K562 (cell line): ENCODE results near the gene CCDC7. TPM values are rescaled to one million over a fixed set of nuclear protein-coding genes. Genes with fewer than 3 reads are reported as not detected.

Experiments used
- ATAC-seq: fragments of 200-7000 bp; cut with Tn5 transposase; 3 replicates; pipeline ENCODE4 v1.9.1; 2020; ENCODE audit warnings: moderate library complexity
- BruUV-seq: library from RNA; stranded (reverse); fragments of 400-500 nt; replicated peaks from 2 replicates; lab custom pipeline; 2021; lab: Mats Ljungman, UMichigan
- CTCF ChIA-PET: fragments of 300-600 bp; formaldehyde crosslinking; extraction: SDS; loops from one replicate; lab custom pipeline; 2021; ENCODE audit warnings: low intra/inter-chr PET ratio; lab: Yijun Ruan, JAX
- POLR2A ChIA-PET: fragments of 300-600, 350-650 bp; sonication (Branson Sonifier 250); formaldehyde crosslinking; extraction: SDS; loops from one replicate; lab custom pipeline; 2021; ENCODE audit warnings: antibody characterized with exemption, inconsistent platforms; lab: Yijun Ruan, JAX
- DNase-seq, 4 experiments: peaks; one replicate each; pipeline versions ENCODE4 v3.0.0 to v3.0.0-alpha.2; 2011 to 2018; ENCODE audit warnings: low spot score in 3 of 4, mixed read lengths in 3 of 4; ENCODE audit errors: extremely low read depth in 1 of 4
- FAIRE-seq: peaks from 2 replicates; lab custom pipeline; 2011; peaks lifted over from hg19 to GRCh38; lab: Jason Lieb, UNC
- H2AFZ ChIP-seq: 2 replicates; pipeline ENCODE4 v1.6.0; 2011; ENCODE audit warnings: low read depth, low read length, control low read depth, inconsistent platforms
- H3K27ac ChIP-seq: fragments of 200-600 bp; 3 replicates; pipeline ENCODE4 v1.8.0; 2011; ENCODE audit warnings: low read depth, mild to moderate bottlenecking, control low read depth, inconsistent platforms, low read length, moderate library complexity, mixed read lengths; ENCODE audit errors: extremely low read depth
- H3K27me3 ChIP-seq, 2 experiments: fragments of 300-600 bp in 1 of 2; 2 replicates in 1 of 2; 3 replicates in 1 of 2; pipeline versions ENCODE4 v1.6.0 to v1.8.0; 2011; ENCODE audit warnings: inconsistent platforms in 2 of 2, low read length in 2 of 2, mild to moderate bottlenecking in 1 of 2, mixed read lengths in 1 of 2, moderate library complexity in 1 of 2; ENCODE audit not compliant: control insufficient read depth in 2 of 2, insufficient read depth in 2 of 2
- H3K36me3 ChIP-seq: fragments of 300-600 bp; 3 replicates; pipeline ENCODE4 v1.8.0; 2011; ENCODE audit warnings: mild to moderate bottlenecking, low read length, inconsistent platforms; ENCODE audit not compliant: control insufficient read depth, insufficient read depth
- H3K4me1 ChIP-seq, 2 experiments: fragments of 200-600 bp in 1 of 2; replicated peaks in 1 of 2; 2 replicates in 1 of 2; 3 replicates in 1 of 2; pipeline versions ENCODE4 v1.5.1 to v1.8.0; 2011; ENCODE audit warnings: inconsistent platforms in 2 of 2, low read length in 2 of 2, mild to moderate bottlenecking in 1 of 2, mixed read lengths in 1 of 2, moderate library complexity in 1 of 2; ENCODE audit not compliant: control insufficient read depth in 2 of 2, insufficient read depth in 2 of 2
- H3K4me2 ChIP-seq: 2 replicates; pipeline ENCODE4 v1.6.1; 2011; ENCODE audit warnings: low read length, control low read depth, inconsistent platforms, mixed read lengths; ENCODE audit not compliant: insufficient read depth
- H3K4me3 ChIP-seq: fragments of 200-600 bp; sonication (generic), shearing (Covaris generic); 2 replicates; pipeline ENCODE4 v1.5.1; 2016; ENCODE audit warnings: control low read depth, inconsistent platforms
- H3K79me2 ChIP-seq: fragments of 200-600 bp; 3 replicates; pipeline ENCODE4 v1.8.0; 2011; ENCODE audit warnings: low read length, inconsistent platforms; ENCODE audit not compliant: control insufficient read depth, insufficient read depth
- H3K9ac ChIP-seq, 2 experiments: 2 replicates each; pipeline versions ENCODE4 v1.6.0 to v1.6.1; 2011; ENCODE audit warnings: low read depth in 2 of 2, low read length in 2 of 2, control low read depth in 1 of 2, inconsistent platforms in 1 of 2, mild to moderate bottlenecking in 1 of 2, mixed read lengths in 1 of 2; ENCODE audit not compliant: insufficient read depth in 1 of 2
- H3K9me1 ChIP-seq: one replicate; pipeline ENCODE4 v1.6.0; 2011; ENCODE audit warnings: inconsistent platforms, mild to moderate bottlenecking, low read length, moderate library complexity; ENCODE audit not compliant: control insufficient read depth, insufficient read depth
- H3K9me3 ChIP-seq: replicated peaks from 2 replicates; pipeline ENCODE4 v1.5.1; 2011; ENCODE audit warnings: low read depth, low read length, inconsistent platforms; ENCODE audit not compliant: control insufficient read depth, insufficient read depth
- H4K20me1 ChIP-seq: replicated peaks from 2 replicates; pipeline ENCODE4 v1.6.1; 2011; ENCODE audit warnings: low read length, inconsistent platforms, mixed read lengths; ENCODE audit not compliant: control insufficient read depth, insufficient read depth
- ARID3B ChIP-seq: fragments of 250-450 bp; sonication (Bioruptor Pico); IDR thresholded peaks from 2 replicates; pipeline ENCODE4 v1.4.0; 2020; ENCODE audit warnings: borderline replicate concordance
- C11orf30 ChIP-seq: fragments of 450-650 bp; IDR thresholded peaks from 2 replicates; pipeline ENCODE4 v1.6.1; 2016; ENCODE audit warnings: low read depth, mild to moderate bottlenecking
- CGGBP1 ChIP-seq: fragments of 250-450 bp; sonication (Bioruptor Pico); IDR thresholded peaks from 2 replicates; pipeline ENCODE4 v1.9.0; 2021; ENCODE audit warnings: mild to moderate bottlenecking
- CREM ChIP-seq: IDR thresholded peaks from 2 replicates; pipeline ENCODE4 v1.6.1; 2014; ENCODE audit warnings: antibody characterized with exemption, low read depth
- HINFP ChIP-seq: fragments of 450-650 bp; conservative IDR thresholded peaks from 2 replicates; pipeline ENCODE4 v1.6.1; 2016; ENCODE audit warnings: missing genetic modification characterization, low read depth, mild to moderate bottlenecking, control low read depth, missing compliant biosample characterization
- SAFB ChIP-seq: fragments of 200-400 bp; formaldehyde crosslinking; IDR thresholded peaks from 2 replicates; pipeline ENCODE4 v1.6.1; 2017; ENCODE audit warnings: low read depth, low read length, borderline replicate concordance
- TCF7 ChIP-seq: sonication (generic); IDR thresholded peaks from 2 replicates; pipeline ENCODE4 v1.6.1; 2016; ENCODE audit warnings: antibody characterized with exemption, borderline replicate concordance
- TFAM ChIP-seq: fragments of 250-450 bp; sonication (Bioruptor Pico); conservative IDR thresholded peaks from 2 replicates; pipeline ENCODE4 v1.5.0; 2021; ENCODE audit warnings: mild to moderate bottlenecking, moderate library complexity
- WGBS: fragments of 100-300 bp; shearing (Covaris generic); methylation state at CpG from one replicate; pipeline ENCODE4 v1.1.6; 2016; ENCODE audit warnings: low coverage, mixed read lengths; ENCODE audit not compliant: insufficient coverage; ENCODE audit errors: missing lambda C conversion rate; 5-methylcytosine and 5-hydroxymethylcytosine counted together
- in situ Hi-C: fragments of 300-500 bp; cut with MboI; formaldehyde crosslinking; loops from 4 replicates; pipeline ENCODE4 v1.15.0; 2018; ENCODE audit warnings: inconsistent platforms, mixed read lengths
- intact Hi-C: fragments of 100-400 bp; cut with micrococcal nuclease; formaldehyde crosslinking; loops from 2 replicates; pipeline ENCODE4 v1.14.2; 2022
- polyA plus RNA-seq, 8 experiments: library from polyadenylated mRNA; depleted of rRNA in 4 of 8; stranded (reverse) in 5 of 8; unstranded in 3 of 8; fragments of >200 nt; fragmentation: Nextera tagmentation in 2 of 8; fragmentation: Illumina TruSeq in 1 of 8; extraction: Ambion mirVana in 2 of 8; extraction: Trizol in 1 of 8; gene quantifications; 2 replicates each; pipeline versions ENCODE4 v1.2.1 to v1.2.3, GENCODE V29; 2011 to 2014; ENCODE audit warnings: inconsistent platforms in 1 of 8, missing spikeins in 1 of 8
- total RNA-seq, 7 experiments: library from RNA; depleted of rRNA in 6 of 7; stranded (reverse); fragments of >200 nt in 6 of 7; fragmentation: Illumina TruSeq in 2 of 7; extraction: Trizol in 2 of 7; gene quantifications; 2 replicates each; pipeline versions ENCODE4 v1.2.1 to v1.2.3, GENCODE V29; 2011 to 2021; ENCODE audit warnings: low replicate concordance in 1 of 7

The CCDC7 gene
- total and polyA plus RNA-seq, 9 of the 15 experiments (the other 6 are each of a cell fraction or from before 2014, with no cell fraction given) = 1.5 to 6.6 (median 2.7) TPM

- no peak for FAIRE-seq
- WGBS = 5% methylated on average over 1 of the region's 1 CpG
- H2AFZ ChIP-seq = no peak overlapping the region
- TF ChIP-seq HINFP (tag) (no peak), SAFB (no peak), C11orf30 (no peak), CREM (no peak), ARID3B (no peak), CGGBP1 (CRISPR knock-in tag) (no peak), TFAM (CRISPR knock-in tag) (no peak), TCF7 (no peak)
- no peak overlapping the region for H3K4me2 ChIP-seq
- H3K9me3 ChIP-seq = no peaks in the 10 kb centered on the region
- H4K20me1 ChIP-seq = no peaks in the 10 kb centered on the region
- intact Hi-C loops (no loop called here), in situ Hi-C loops (no loop called here)
- no peaks in the 10 kb centered on the region for H3K27me3 ChIP-seq
- BruUV-seq = no TSS peak
- no peaks in the 10 kb centered on the region for H3K36me3 ChIP-seq
- no peaks in the 10 kb centered on the region for H3K4me1 ChIP-seq
- H3K9ac ChIP-seq = no peak overlapping the region
- no peaks in the 10 kb centered on the region for H3K9me1 ChIP-seq
- no peak overlapping the region for H3K27ac ChIP-seq
- DNase-seq = no peak
- ChIA-PET POLR2A (interaction anchor here (0.6 kb wide), 1 partner anchor 130 kb away, joined by 3 read pairs; no protein-coding TSS in a partner anchor), CTCF (no interaction called here)
- no peaks in the 10 kb centered on the region for H3K79me2 ChIP-seq
- ATAC-seq = no peak
- H3K4me3 ChIP-seq = no peak overlapping the region
Observed at GRCh38 chr10:32851301-32851700, 405.4 kb downstream of the CCDC7 start.
